HepG2 (cell line): ENCODE data around the gene USP10.

Experiments used
- ASH2L ChIP-seq: fragments of 300-600, 200-600 bp; sonication (generic); IDR thresholded peaks from 2 replicates; pipeline ENCODE4 v1.7.0; 2017; ENCODE audit warnings: low read depth, mild to moderate bottlenecking, moderate library complexity, mixed read lengths, low read length; ENCODE audit not compliant: insufficient read length
- DR1 ChIP-seq: sonication (generic); formaldehyde crosslinking; IDR thresholded peaks from 2 replicates; pipeline ENCODE4 v1.8.0; 2021; ENCODE audit warnings: mild to moderate bottlenecking, missing genetic modification reagents, inconsistent platforms
- ETV6 ChIP-seq: sonication (generic); formaldehyde crosslinking; conservative IDR thresholded peaks from 2 replicates; pipeline ENCODE4 v1.4.0; 2020; ENCODE audit warnings: missing genetic modification reagents
- EZH2 ChIP-seq: conservative IDR thresholded peaks from 2 replicates; pipeline ENCODE4 v1.6.1; 2012; ENCODE audit warnings: mild to moderate bottlenecking, low read depth, low read length, moderate library complexity
- MED8 ChIP-seq: sonication (generic); formaldehyde crosslinking; IDR thresholded peaks from 2 replicates; pipeline ENCODE4 v1.8.1; 2023; ENCODE audit warnings: mild to moderate bottlenecking, missing genetic modification reagents; ENCODE audit not compliant: insufficient replicate concordance
- NFRKB ChIP-seq: fragments of 450-650 bp; IDR thresholded peaks from 2 replicates; pipeline ENCODE4 v1.6.1; 2017
- SIN3A ChIP-seq: IDR thresholded peaks from 2 replicates; pipeline ENCODE4 v1.6.1; 2011; ENCODE audit warnings: low read depth, mild to moderate bottlenecking, control low read depth, low read length, borderline replicate concordance
- TF ChIP-seq, protein P1 (sequence below): sonication (generic); formaldehyde crosslinking; IDR thresholded peaks from 2 replicates; pipeline ENCODE4 v1.5.1; 2020; ENCODE audit warnings: mild to moderate bottlenecking, moderate library complexity, missing genetic modification reagents
- TF ChIP-seq, protein P2 (sequence below), 2 experiments: fragments of 450-650 bp in 1 of 2; sonication (generic) in 1 of 2; formaldehyde crosslinking in 1 of 2; IDR thresholded peaks; 2 replicates each; pipeline versions ENCODE4 v1.6.1 to v1.8.0; 2016 to 2022; ENCODE audit warnings: antibody characterized with exemption in 1 of 2, mild to moderate bottlenecking in 1 of 2, missing genetic modification reagents in 1 of 2
- TF ChIP-seq, protein P3 (sequence below), 2 experiments: sonication (generic) in 1 of 2; formaldehyde crosslinking in 1 of 2; IDR thresholded peaks; 2 replicates each; pipeline versions ENCODE4 v1.4.0 to v1.6.1; 2018 to 2020; ENCODE audit warnings: missing genetic modification reagents in 2 of 2, borderline replicate concordance in 1 of 2, low read depth in 1 of 2, mild to moderate bottlenecking in 1 of 2, missing biosample characterization in 1 of 2
- TF ChIP-seq, protein P4 (sequence below), 2 experiments: fragments of 450-650 bp in 1 of 2; sonication (generic) in 1 of 2; formaldehyde crosslinking; IDR thresholded peaks; 2 replicates each; pipeline versions ENCODE4 v1.5.0 to v1.8.0; 2020 to 2022; ENCODE audit warnings: mild to moderate bottlenecking in 1 of 2, missing genetic modification reagents in 1 of 2

DNA sequence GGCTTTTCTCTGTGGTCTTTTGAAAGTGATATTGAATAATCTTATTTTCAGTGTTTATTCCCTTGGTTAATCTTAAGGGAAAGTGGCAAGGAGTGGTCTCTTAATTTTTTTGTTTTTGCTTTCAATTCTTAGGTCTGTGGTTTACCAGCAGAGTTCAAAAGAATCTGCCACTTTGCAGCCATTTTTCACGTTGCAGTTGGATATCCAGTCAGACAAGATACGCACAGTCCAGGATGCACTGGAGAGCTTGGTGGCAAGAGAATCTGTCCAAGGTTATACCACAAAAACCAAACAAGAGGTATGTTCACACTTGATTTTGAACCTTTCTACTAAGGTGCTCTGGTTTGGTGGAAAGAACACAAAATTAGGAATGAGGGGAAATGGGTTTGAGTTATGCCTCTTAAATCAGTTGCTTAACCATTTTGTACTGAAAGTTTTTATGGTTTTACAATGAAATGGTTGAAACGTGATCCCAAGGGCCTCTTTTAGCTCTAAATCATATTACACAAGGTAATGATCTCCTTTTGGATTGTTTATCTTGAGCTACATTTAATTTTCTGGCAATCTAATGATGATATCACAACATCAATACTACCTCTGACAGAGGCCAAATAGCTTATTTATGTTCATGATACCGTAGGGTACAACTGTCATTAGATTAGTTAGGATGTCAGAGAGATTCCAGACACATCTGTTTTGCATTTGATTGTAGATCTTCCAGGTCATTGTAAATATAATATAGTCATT lies 68.4 kb downstream of the USP10 start:
- TF ChIP-seq NFRKB (no peak), ASH2L (no peak), DR1 (CRISPR knock-in tag) (no peak), MED8 (CRISPR knock-in tag) (no peak), EZH2 (no peak), SIN3A (no peak), ETV6 (CRISPR knock-in tag) (no peak)
- TF ChIP-seq, protein P1, sequence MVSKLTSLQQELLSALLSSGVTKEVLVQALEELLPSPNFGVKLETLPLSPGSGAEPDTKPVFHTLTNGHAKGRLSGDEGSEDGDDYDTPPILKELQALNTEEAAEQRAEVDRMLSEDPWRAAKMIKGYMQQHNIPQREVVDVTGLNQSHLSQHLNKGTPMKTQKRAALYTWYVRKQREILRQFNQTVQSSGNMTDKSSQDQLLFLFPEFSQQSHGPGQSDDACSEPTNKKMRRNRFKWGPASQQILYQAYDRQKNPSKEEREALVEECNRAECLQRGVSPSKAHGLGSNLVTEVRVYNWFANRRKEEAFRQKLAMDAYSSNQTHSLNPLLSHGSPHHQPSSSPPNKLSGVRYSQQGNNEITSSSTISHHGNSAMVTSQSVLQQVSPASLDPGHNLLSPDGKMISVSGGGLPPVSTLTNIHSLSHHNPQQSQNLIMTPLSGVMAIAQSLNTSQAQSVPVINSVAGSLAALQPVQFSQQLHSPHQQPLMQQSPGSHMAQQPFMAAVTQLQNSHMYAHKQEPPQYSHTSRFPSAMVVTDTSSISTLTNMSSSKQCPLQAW (CRISPR knock-in tag): no peak
- TF ChIP-seq, protein P2, sequence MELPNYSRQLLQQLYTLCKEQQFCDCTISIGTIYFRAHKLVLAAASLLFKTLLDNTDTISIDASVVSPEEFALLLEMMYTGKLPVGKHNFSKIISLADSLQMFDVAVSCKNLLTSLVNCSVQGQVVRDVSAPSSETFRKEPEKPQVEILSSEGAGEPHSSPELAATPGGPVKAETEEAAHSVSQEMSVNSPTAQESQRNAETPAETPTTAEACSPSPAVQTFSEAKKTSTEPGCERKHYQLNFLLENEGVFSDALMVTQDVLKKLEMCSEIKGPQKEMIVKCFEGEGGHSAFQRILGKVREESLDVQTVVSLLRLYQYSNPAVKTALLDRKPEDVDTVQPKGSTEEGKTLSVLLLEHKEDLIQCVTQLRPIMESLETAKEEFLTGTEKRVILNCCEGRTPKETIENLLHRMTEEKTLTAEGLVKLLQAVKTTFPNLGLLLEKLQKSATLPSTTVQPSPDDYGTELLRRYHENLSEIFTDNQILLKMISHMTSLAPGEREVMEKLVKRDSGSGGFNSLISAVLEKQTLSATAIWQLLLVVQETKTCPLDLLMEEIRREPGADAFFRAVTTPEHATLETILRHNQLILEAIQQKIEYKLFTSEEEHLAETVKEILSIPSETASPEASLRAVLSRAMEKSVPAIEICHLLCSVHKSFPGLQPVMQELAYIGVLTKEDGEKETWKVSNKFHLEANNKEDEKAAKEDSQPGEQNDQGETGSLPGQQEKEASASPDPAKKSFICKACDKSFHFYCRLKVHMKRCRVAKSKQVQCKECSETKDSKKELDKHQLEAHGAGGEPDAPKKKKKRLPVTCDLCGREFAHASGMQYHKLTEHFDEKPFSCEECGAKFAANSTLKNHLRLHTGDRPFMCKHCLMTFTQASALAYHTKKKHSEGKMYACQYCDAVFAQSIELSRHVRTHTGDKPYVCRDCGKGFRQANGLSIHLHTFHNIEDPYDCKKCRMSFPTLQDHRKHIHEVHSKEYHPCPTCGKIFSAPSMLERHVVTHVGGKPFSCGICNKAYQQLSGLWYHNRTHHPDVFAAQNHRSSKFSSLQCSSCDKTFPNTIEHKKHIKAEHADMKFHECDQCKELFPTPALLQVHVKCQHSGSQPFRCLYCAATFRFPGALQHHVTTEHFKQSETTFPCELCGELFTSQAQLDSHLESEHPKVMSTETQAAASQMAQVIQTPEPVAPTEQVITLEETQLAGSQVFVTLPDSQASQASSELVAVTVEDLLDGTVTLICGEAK (IDR thresholded peaks at IDR 0.05): no peak
- TF ChIP-seq, protein P2 (CRISPR knock-in tag; IDR thresholded peaks at IDR 0.05): no peak
- TF ChIP-seq, protein P3, sequence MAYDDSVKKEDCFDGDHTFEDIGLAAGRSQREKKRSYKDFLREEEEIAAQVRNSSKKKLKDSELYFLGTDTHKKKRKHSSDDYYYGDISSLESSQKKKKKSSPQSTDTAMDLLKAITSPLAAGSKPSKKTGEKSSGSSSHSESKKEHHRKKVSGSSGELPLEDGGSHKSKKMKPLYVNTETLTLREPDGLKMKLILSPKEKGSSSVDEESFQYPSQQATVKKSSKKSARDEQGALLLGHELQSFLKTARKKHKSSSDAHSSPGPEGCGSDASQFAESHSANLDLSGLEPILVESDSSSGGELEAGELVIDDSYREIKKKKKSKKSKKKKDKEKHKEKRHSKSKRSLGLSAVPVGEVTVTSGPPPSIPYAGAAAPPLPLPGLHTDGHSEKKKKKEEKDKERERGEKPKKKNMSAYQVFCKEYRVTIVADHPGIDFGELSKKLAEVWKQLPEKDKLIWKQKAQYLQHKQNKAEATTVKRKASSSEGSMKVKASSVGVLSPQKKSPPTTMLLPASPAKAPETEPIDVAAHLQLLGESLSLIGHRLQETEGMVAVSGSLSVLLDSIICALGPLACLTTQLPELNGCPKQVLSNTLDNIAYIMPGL (CRISPR knock-in tag; IDR thresholded peaks at IDR 0.05; ENCODE audit: borderline replicate concordance in 1 of 2, low read depth in 1 of 2): no peak
- TF ChIP-seq, protein P4, sequence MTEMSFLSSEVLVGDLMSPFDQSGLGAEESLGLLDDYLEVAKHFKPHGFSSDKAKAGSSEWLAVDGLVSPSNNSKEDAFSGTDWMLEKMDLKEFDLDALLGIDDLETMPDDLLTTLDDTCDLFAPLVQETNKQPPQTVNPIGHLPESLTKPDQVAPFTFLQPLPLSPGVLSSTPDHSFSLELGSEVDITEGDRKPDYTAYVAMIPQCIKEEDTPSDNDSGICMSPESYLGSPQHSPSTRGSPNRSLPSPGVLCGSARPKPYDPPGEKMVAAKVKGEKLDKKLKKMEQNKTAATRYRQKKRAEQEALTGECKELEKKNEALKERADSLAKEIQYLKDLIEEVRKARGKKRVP (CRISPR knock-in tag; IDR thresholded peaks at IDR 0.05): no peak
